ENCODE measurements around the gene NRN1.
"Not testable (repeated sequence)": the region's sequence is repeated elsewhere in the genome, so short reads cannot be mapped to it uniquely, and the experiment has no call there.

Gene NRN1, protein sequence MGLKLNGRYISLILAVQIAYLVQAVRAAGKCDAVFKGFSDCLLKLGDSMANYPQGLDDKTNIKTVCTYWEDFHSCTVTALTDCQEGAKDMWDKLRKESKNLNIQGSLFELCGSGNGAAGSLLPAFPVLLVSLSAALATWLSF

DNA sequence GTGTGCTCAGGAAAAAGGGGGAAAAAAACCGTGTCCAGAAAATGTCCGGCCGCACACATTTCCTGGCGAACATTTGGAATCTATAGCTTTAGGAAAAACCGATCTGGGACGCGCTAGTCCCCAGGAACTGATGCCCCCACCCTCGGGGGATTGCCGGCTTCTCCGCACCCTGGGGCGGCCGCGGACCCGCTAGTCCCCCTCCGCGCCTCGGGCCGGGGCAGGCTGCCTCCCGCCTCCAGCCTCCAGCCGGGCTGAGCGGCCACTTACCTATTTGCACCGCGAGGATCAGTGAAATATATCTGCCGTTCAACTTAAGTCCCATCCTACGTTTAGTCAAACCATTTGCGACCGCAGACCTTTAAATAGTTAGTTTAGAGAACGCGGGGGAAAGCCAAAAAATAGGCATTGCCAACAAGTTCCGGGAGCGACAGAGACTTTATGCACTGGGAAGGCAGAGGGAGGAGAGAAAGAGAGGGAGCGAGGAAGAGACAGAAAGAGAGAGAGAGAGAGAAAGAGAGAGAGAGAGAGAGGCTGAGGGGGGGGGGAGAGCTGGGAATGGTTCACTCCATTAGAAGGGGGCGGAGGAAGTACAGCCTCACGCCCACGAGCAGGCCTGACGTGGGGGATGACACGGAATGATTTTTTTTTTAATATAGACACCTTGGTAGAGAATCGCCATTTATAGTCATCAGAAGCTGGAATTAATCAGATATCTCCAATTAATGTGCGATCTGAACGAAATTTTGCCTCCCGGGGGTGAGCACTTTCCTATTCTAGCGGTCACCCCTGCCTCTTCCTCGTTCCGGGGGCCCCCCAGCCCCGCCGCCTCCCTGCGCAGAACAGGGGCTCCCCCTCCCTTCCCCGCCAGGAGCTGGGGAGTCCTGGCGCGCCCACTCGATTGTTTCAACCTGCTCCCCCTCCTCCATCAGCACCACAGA, at the start of gene NRN1:
Gene NRN1 (minus strand): TSS at position 498 of the 938 bp plus-strand sequence. CDS start 176 bp downstream, at position 322.
- DNase-seq (ENCODE audit: insufficient read length, low spot score) (no peak), FAIRE-seq (no peak)

DNA sequence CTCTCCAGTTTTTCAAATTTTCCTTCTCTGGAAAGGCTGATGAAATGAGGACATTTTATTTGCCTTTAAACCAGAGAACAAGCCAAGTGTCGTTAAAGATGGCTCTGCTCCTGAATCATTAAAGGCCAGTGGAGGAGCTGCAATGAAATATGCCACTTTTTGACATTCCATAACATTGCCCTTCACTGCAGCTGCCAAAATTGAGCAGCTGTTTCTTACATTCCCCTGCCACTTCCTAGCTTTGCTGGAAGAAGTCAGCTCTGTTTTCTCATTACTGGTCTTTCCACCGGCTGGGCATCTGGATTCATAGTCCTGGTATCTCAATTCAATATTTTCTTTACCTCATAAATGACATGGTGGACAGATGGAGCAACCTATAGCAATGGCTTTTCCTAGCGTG, 45.5 kb upstream of the NRN1 start:
- FAIRE-seq (no peak), DNase-seq (ENCODE audit: insufficient read length, low spot score) (no peak)

DNA sequence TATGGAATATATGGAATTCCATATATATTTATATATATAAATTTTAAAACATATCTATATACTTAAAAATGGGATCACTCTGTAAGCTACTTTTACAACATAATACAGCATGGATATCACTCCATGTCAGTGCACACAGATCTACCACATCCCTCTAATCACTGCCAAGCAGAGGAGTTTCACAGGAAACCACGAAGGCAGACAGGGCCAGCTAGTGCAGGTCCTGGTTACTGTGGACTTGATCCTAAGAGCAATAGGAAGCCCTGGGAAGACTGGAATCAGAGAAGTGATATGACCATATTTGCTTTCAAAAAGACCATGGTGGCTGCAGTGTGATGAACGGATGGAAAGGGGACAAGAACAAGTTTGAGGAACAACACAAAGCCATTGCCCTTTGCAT, 40.0 kb upstream of the NRN1 start:
- FAIRE-seq, result no peak
- DNase-seq (ENCODE audit: insufficient read length, low spot score), result no peak

- no peak for DNase-seq (ENCODE audit: insufficient read length, low spot score)
- FAIRE-seq, result no peak
Measured at GRCh38 chr6:6039946-6040509, 33.3 kb upstream of the NRN1 start.

DNA sequence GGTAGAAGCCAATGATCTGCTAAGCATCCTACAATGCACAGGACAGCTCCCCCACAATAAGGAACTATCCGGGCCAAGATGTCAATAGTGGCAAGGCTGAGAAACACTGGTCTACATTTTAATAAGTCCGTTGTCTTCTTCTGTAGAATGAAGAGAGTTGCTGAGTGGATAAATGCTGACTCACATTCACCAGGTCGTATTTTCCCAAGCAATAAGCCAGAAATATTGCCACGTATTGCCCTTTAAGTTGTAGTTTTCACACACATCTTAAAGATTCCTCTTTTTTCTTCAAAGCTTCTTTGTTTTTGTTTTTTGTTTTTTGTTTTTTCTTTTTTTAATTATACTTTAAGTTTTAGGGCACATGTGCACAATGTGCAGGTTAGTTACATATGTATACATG, 30.5 kb upstream of the NRN1 start:
- DNase-seq (ENCODE audit: insufficient read length, low spot score), result no peak
- no peak for FAIRE-seq

DNA sequence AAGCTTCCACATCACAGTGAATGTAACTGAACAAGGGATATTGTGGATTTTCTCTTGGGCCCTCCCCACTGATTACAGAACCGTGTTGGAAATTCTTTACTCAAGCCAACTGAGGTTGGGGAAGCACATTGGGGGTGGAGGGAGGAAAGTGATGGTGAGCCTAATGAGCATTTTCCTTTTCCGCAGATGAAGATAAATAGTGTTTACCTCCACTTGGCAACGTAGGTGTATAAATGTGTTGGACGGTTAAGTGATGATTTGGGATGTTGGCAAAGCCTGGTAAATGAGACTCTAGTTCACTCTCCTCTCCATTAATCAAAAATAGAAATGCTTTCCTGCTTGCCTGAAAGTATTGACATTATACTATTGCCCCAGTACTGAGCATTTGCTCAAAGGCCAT, 27.1 kb upstream of the NRN1 start:
- FAIRE-seq, result no peak
- no peak for DNase-seq (ENCODE audit: insufficient read length, low spot score)

DNA sequence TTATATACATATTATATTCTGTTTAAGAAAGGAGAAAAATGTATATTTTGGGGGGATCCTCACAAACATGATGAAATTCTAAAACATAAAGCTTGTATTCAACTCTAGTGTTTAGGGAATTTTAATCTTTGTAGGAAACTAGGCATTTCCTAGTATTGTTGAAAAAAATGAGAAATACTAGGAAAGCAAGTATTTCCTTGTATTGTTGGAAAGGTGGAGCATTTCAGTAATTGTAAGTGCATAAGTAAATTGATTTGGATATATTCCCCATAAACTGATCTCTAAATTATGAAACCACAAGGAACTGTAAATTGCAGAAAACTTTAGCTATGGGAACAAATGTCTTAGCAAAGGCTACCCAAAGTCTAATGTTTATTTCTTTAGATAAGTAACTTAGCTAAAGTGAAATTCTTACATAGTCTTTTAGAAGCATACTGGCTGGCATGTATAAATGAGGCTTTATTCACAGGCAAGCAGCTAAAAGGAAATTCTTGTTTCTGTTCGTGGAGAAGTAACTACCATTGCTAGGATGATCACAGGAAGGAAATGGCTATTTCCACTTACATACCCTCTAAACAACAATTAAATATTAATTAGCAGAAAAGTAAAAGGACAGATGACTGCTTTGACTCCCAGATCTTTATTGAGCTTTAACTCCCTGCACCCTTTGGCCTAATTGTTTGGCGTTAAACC, 19.9 kb upstream of the NRN1 start:
- FAIRE-seq (no peak), DNase-seq (ENCODE audit: insufficient read length, low spot score) (no peak)

GRCh38 chr6:6025736-6026135, 19.0 kb upstream of the NRN1 start:
- FAIRE-seq, result no peak
- DNase-seq (ENCODE audit: insufficient read length, low spot score), result no peak

GRCh38 chr6:6024220-6024619, 17.5 kb upstream of the NRN1 start:
- DNase-seq (ENCODE audit: insufficient read length, low spot score), result no peak
- no peak for FAIRE-seq

- DNase-seq (ENCODE audit: insufficient read length, low spot score); FAIRE-seq: not testable (repeated sequence)
Measured at GRCh38 chr6:6022841-6023240, 16.1 kb upstream of the NRN1 start.

DNA sequence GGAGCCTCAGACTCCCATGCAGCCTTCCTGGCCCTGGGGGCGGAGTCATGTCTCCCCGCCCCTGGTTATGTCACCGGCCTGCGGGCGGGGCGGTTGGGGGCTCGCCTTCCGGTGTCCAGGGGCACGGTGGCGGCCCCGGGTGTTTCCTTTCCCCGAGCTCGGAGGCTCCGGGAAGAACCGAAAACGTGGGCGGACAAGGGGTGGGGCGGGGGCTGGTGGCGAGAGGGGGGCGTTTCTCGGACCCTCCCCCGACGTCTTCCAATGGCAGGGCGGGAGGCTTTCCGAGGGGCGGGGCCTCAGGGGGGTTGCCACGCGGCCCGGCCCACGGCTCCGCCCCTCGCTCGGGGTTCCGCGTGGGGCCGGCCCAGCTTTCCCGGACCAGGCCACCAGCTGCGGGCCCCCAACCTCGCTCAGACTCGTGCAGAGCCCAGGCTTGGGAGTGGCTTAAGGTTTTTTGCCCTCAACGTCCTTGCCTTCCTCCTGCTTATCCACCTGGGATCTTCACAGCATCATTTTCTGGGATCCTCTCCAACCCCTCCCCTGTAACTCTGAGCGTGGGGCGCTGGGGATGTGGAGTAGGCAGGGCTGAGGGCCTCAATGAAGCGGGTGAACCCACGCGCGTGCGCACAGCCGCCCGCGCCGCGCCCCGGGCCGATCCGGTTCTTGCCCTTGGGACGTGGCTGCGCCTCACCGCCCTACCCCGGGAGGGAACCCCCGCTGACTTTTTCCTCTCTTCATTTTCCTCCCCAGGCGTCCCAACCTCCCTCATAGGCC, 2.1 kb upstream of the NRN1 start:
- FAIRE-seq, result no peak
- no peak for DNase-seq (ENCODE audit: insufficient read length, low spot score)

- DNase-seq (ENCODE audit: insufficient read length, low spot score) (no peak), FAIRE-seq (no peak)
Measured at GRCh38 chr6:6008089-6008647, 1.4 kb upstream of the NRN1 start.

DNA sequence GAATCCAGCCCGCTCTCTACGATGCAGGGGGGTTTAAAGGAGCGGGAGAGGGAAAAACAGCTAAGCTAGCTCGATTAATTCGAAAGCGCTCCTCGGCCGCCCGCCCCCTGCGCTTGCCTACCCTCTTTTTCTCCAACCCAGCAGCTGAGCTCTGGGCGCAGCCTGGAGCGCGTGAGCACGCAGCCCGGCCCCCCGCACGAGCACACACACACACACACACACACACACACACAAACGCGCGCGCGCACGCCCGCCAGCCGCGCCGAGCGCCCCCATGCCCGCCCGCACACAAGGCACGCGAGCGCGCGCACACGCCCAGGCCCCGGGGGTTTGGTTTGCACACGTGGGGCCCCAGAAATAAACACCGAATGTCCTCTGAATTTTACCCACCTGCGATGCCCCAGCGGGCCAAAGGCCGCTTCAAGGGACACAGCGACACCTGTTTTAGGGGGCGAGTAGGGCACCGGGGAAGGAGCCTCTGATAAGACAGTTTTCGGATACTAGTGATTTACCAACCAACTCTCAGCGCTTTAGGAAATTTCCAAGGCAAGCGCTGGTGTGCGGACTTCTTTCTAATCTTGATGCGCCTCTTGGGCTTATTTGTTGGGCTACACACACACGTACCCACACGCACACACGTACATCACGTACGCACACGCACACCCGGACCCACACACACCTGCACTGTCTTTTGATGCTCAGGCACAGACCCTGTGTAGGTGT, 802 bp upstream of the NRN1 start:
- DNase-seq (ENCODE audit: insufficient read length, low spot score), result no peak
- no peak for FAIRE-seq

DNA sequence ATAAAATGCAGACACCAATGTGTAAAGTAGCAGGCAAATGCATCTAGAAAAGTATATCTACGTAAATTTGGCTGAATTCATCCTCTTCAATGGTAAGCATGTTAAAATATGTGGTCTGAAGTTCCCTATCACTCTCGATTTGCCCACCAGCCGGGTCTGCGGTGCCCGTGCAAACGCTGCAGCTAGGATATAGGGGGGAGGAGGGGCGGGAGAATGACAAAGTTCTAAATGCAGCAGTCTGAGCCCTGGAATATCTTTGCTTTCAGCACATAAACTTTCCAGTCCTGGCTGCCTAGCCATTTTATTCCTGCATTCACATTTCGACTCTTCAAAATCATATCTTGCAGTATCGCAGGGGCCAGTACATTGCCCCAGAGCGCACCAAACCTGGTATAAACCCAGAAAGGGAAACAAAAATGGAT, 708 bp downstream of the NRN1 start:
- FAIRE-seq, result no peak

GRCh38 chr6:6005051-6006005, 1.4 kb downstream of the NRN1 start:
- DNase-seq (ENCODE audit: insufficient read length, low spot score) (no peak), FAIRE-seq (no peak)

More for the DNA sequence above, 708 bp downstream of the NRN1 start:
- no peak for DNase-seq (ENCODE audit: insufficient read length, low spot score)

DNA sequence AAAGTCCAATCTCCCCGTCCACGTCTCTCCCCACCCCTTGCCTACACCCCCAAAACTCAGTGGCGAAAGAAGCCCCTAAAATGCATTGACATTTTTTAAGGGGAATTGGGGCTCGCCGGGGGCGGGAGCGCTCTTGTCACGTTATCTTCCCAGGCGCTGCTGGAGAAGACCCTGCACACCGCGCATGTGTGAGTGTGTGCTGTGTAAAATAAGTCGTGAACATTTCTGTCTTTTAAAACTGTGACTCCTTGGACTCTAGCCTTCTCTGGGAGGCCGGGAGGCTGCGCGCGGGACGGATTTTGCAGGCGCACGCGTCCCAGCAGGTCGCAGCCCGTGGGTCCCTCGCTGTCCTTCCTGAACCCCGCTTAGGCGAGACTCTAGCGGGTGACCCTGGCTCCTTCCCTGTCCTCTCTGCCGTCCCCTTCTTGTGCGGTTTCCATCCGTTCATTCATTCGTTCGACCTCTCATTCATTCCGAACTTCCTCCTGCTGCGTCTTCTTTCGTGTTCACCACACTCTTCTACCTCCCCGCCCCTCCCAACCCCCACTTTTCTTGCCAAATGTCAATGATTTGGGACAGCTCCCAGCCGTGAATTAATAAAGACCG, 2.2 kb downstream of the NRN1 start:
- DNase-seq (ENCODE audit: insufficient read length, low spot score) (no peak), FAIRE-seq (no peak)

- no peak for DNase-seq (ENCODE audit: insufficient read length, low spot score)
- FAIRE-seq, result no peak
Measured at GRCh38 chr6:6003621-6004366, 2.9 kb downstream of the NRN1 start.
